Heart right ventricle (tissue), 16 donors: ENCODE results near the gene IL20RB. TPM values are rescaled to one million over a fixed set of nuclear protein-coding genes. Genes with fewer than 3 reads are reported as not detected.

Experiments used
- ATAC-seq, 8 donors: fragments of 200-7000 bp; cut with Tn5 transposase; one replicate each; pipeline ENCODE4 v1.9.1; 2020; ENCODE audit warnings: mild to moderate bottlenecking in 8 of 8, moderate library complexity in 8 of 8, moderate number of reproducible peaks in 1 of 8
- DNase-seq, 2 donors: peaks; one replicate each; pipeline ENCODE4 v3.0.0-alpha.2; 2020
- H3K27ac ChIP-seq, 10 donors: fragments of 200-600 bp; sonication (generic) in 2 of 10; one replicate each; pipeline versions ENCODE4 v1.5.0 to v1.8.0; 2020 to 2022; ENCODE audit warnings: mild to moderate bottlenecking in 3 of 10
- H3K27me3 ChIP-seq, 7 donors: fragments of 200-600 bp; one replicate each; pipeline ENCODE4 v1.8.0; 2021 to 2022; ENCODE audit warnings: mild to moderate bottlenecking in 2 of 7
- H3K36me3 ChIP-seq, 9 donors: fragments of 200-600 bp; sonication (generic) in 1 of 9; one replicate each; pipeline versions ENCODE4 v1.5.0 to v1.8.0; 2020 to 2022; ENCODE audit warnings: mild to moderate bottlenecking in 2 of 9
- H3K4me1 ChIP-seq, 9 donors: fragments of 200-600 bp; sonication (generic) in 1 of 9; one replicate each; pipeline versions ENCODE4 v1.5.0 to v1.8.0; 2020 to 2022; ENCODE audit warnings: mild to moderate bottlenecking in 4 of 9
- H3K4me3 ChIP-seq, 10 donors: fragments of 200-600 bp; sonication (generic) in 2 of 10; one replicate each; pipeline versions ENCODE4 v1.5.0 to v1.8.0; 2020 to 2022; ENCODE audit warnings: mild to moderate bottlenecking in 7 of 10, moderate library complexity in 2 of 10
- H3K9me3 ChIP-seq, 11 donors: fragments of 200-600 bp in 10 of 11; sonication (generic) in 2 of 11; one replicate each; pipeline versions ENCODE4 v1.5.0 to v1.8.0; 2013 to 2022; ENCODE audit warnings: mild to moderate bottlenecking in 2 of 11, control low read depth in 1 of 11, moderate library complexity in 1 of 11
- WGBS, 2 donors: extraction: QIAGEN DNeasy Blood & Tissue Kit; methylation state at CpG; one replicate each; pipeline ENCODE4 v1.1.7; 2013; ENCODE audit warnings: inconsistent platforms in 1 of 2; 5-methylcytosine and 5-hydroxymethylcytosine counted together
- intact Hi-C, 10 donors: fragments of 100-400 bp; cut with DNase I; formaldehyde crosslinking; loops; one replicate each; pipeline versions ENCODE4 v1.11.1 to v1.14.2; 2022
- polyA plus RNA-seq, 2 donors: library from polyadenylated mRNA; stranded (reverse); fragments of 200-250 nt; gene quantifications; one replicate each; pipeline ENCODE4 v1.2.3, GENCODE V29; 2013
- total RNA-seq, 10 donors: library from RNA; stranded (reverse); fragmentation: NEBNext Ultra II Directional in 3 of 10; extraction: Animal tissue kit (Norgen Biotek cat#: 25700) in 3 of 10; gene quantifications; one replicate each; pipeline versions ENCODE4 v1.2.1 to v1.2.4, GENCODE V29; 2021 to 2023
- TF ChIP-seq, protein P1 (sequence below), 9 donors: fragments of 200-600 bp; sonication (generic) in 2 of 9; IDR thresholded peaks; one replicate each; pipeline versions ENCODE4 v1.5.0 to v1.8.0; 2021 to 2022; ENCODE audit warnings: antibody characterized with exemption in 9 of 9, mild to moderate bottlenecking in 5 of 9, moderate library complexity in 1 of 9
- donor health status: Arrhythmogenic right ventricular cardiomyopathy.
- donor health status: ischemic (EF 13 %, LVEDD 7.1; RV severe dilation, severe dysfunction).
- donor health status: healthy with polysubstance abuse.
- donor health status: DM: no; HTN: yes; CAD: no.
- donor health status: DM: no; HTN: no; CAD: no.
- donor health status: ischemic (EF 25% LVEDD 6.9; RV normal size, moderate dysfunction).
- donor health status: ischemic (EF 25% LVEDD 5.7; RV mildly dilated, moderate dysfunction).
- donor health status: healthy.
- donor health status: DM: yes; HTN: yes; CAD: no.
- donor health status: Ischemic cardiomyopathy.
- donor health status: ischemic (EF 35%, LVEDD 5.7; RV mildly dilated, moderate dysfunction).
- donor health status: nonischemic (EF 11% LVEDD 7.7; RV severe dilation, severe dysfunction).
- donor health status: DM: yes; HTN: yes; CAD: no.
- donor health status: PGD.
- donor health status: ischemic (EF 29% LVEDD 5.4; RV normal size, mild dysfunction).
- donor health status: nonischemic (EF 23%, LVEDD 6.1; RV moderate dilation, normal function).

The IL20RB gene
- total and polyA plus RNA-seq, 12 donors = 0.12 to 0.71 (median 0.34) TPM; not detected in 2

DNA sequence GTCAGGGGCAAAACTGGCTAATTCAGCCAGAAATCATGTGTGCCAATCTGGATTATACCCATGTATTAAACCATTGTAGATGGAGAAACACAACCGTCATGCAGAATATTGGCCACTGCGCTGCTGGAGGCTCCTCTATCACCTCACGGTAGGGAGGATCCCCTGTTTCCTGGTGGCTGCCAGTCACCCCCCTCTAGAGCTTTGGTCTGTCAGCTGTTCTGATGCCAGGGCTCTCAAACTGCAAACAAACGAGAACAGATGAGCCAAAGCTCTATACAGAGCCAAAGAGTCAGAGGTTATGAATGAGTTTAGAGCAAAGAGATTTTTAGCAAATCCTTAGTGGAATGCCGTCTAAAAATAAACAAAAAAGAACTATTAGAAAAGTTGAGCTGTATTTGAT is 62.5 kb downstream of the IL20RB start:
- Histone ChIP-seq H3K9me3 (no peaks in the 10 kb centered on the region), H3K4me3 (no peak overlapping the region), H3K27me3 (peaks cover 0 to 3% (median 0%) of the 10 kb centered on the region in 7 donors), H3K36me3 (no peaks in the 10 kb centered on the region), H3K4me1 (no peaks in the 10 kb centered on the region), H3K27ac (no peak overlapping the region)
- DNase-seq = no peak
- intact Hi-C loops = no loop called here
- peak in 1 of 8 donors; percentile 22 for ATAC-seq
- 57 to 58% methylated on average over 5 of the region's 5 CpGs for WGBS, 2 donors
- TF ChIP-seq, protein P1, sequence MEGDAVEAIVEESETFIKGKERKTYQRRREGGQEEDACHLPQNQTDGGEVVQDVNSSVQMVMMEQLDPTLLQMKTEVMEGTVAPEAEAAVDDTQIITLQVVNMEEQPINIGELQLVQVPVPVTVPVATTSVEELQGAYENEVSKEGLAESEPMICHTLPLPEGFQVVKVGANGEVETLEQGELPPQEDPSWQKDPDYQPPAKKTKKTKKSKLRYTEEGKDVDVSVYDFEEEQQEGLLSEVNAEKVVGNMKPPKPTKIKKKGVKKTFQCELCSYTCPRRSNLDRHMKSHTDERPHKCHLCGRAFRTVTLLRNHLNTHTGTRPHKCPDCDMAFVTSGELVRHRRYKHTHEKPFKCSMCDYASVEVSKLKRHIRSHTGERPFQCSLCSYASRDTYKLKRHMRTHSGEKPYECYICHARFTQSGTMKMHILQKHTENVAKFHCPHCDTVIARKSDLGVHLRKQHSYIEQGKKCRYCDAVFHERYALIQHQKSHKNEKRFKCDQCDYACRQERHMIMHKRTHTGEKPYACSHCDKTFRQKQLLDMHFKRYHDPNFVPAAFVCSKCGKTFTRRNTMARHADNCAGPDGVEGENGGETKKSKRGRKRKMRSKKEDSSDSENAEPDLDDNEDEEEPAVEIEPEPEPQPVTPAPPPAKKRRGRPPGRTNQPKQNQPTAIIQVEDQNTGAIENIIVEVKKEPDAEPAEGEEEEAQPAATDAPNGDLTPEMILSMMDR (IDR thresholded peaks at IDR 0.05) = no peak

DNA sequence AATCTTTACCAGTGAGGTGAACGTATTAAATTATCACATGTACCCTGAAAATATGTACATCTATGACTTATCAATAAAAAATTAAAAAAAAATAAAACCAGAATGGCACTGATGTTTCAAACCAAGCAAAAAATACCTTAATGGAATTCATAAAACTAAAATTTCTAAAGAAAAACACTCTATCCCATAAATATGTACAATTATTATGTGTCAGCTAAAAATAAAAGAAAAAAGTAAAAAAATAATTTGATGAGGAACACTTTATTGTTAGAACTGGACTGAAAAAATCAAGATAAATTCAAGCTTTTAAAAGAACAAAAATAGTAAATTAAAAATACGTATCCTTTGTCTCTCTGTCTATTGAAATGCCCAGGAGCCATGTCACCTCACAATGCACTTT is 63.1 kb downstream of the IL20RB start:
- 89 to 97% methylated on average over 2 of the region's 2 CpGs for WGBS, 2 donors
- no peak for ATAC-seq
- Histone ChIP-seq H3K27me3 (peaks cover 0 to 3% (median 0%) of the 10 kb centered on the region in 7 donors), H3K27ac (no peak overlapping the region), H3K9me3 (no peaks in the 10 kb centered on the region), H3K4me3 (no peak overlapping the region), H3K4me1 (no peaks in the 10 kb centered on the region), H3K36me3 (no peaks in the 10 kb centered on the region)
- TF ChIP-seq, protein P1 (IDR thresholded peaks at IDR 0.05) = no peak
- intact Hi-C loops = no loop called here
- DNase-seq = no peak

DNA sequence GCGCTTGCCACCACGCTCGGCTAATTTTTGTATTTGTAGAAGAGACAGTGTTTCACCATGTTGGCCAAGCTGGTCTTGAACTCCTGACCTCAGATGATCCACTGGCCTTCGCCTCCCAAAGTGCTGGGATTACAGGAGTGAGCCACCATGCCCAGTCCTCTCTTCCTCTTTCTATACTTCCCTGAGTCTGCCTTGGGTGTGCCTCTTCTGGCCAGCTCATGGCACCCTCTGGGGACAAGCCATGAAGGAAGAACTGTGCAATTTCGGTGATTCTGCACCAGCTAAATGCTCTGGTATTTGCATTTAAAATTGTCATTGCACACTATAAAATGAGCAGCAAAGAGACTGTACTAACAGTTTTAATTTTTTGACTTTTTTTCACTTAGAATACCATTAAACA is 66.6 kb downstream of the IL20RB start:
- Histone ChIP-seq H3K9me3 (no peaks in the 10 kb centered on the region), H3K27ac (no peak overlapping the region), H3K4me1 (no peaks in the 10 kb centered on the region), H3K36me3 (no peaks in the 10 kb centered on the region), H3K4me3 (no peak overlapping the region), H3K27me3 (peaks cover 0 to 4% (median 0%) of the 10 kb centered on the region in 7 donors)
- TF ChIP-seq, protein P1 (IDR thresholded peaks at IDR 0.05) = no peak
- intact Hi-C loops = no loop called here
- no peak for ATAC-seq
- 94 to 95% methylated on average over 5 of the region's 5 CpGs for WGBS, 2 donors
- no peak for DNase-seq

GRCh38 chr3:137026701-137027100 is 68.9 kb downstream of the IL20RB start:
- intact Hi-C loops = no loop called here
- no peak overlapping the region for H3K27ac ChIP-seq
- H3K36me3 ChIP-seq = no peaks in the 10 kb centered on the region
- WGBS, 2 donors = 88 to 91% methylated on average over 3 of the region's 3 CpGs
- peaks cover 0 to 17% (median 0%) of the 10 kb centered on the region in 7 donors for H3K27me3 ChIP-seq
- no peak overlapping the region for H3K4me3 ChIP-seq
- no peak for DNase-seq
- TF ChIP-seq, protein P1 (IDR thresholded peaks at IDR 0.05) = no peak
- ATAC-seq = no peak
- no peaks in the 10 kb centered on the region for H3K9me3 ChIP-seq
- H3K4me1 ChIP-seq = no peaks in the 10 kb centered on the region
